ENCODE data around the gene GP9. TPM values are rescaled to one million over a fixed set of nuclear protein-coding genes. Genes with fewer than 3 reads are reported as not detected.

The GP9 gene
- polyA plus RNA-seq, 1 of the 3 experiments (the other 2 are of a cell fraction): not detected

GRCh38 chr3:129087138-129087702 lies 26.6 kb downstream of the GP9 start:
- Histone ChIP-seq H3F3A (replicated peaks; ENCODE audit: insufficient read depth) (no peaks in the 10 kb centered on the region), H3K27ac (ENCODE audit: low read depth in 2 of 2, low read length in 1 of 2) (no peak overlapping the region), H3K9me3 (no peaks in the 10 kb centered on the region), H3K4me3 (ENCODE audit: low read depth in 2 of 2, low read length in 1 of 2) (no peak overlapping the region), H3K36me3 (replicated peaks in 1 of 2; ENCODE audit: control insufficient read depth in 1 of 2, insufficient read depth in 2 of 2, low read length in 1 of 2) (peaks cover 0 to 2% of the 10 kb centered on the region in 2 experiments), H2AFZ (ENCODE audit: low read depth) (no peak overlapping the region), H3K27me3 (ENCODE audit: insufficient read depth) (no peaks in the 10 kb centered on the region), H3K4me2 (no peak overlapping the region), H4K20me1 (ENCODE audit: insufficient read depth) (no peaks in the 10 kb centered on the region), H3K4me1 (ENCODE audit: control insufficient read depth in 1 of 2, insufficient read depth in 2 of 2, low read depth in 1 of 2, low read length in 1 of 2) (no peaks in the 10 kb centered on the region), H3K9ac (no peak overlapping the region), H3K9me2 (no peaks in the 10 kb centered on the region), H3K79me2 (ENCODE audit: insufficient read depth) (no peaks in the 10 kb centered on the region)
- TF ChIP-seq NRF1 (IDR thresholded peaks at IDR 0.05; ENCODE audit: low read depth, low read length) (no peak), EZH2phosphoT487 (IDR thresholded peaks at IDR 0.05; ENCODE audit: borderline replicate concordance, low read depth) (no peak), TCF12 (IDR thresholded peaks at IDR 0.05) (no peak), ELF1 (IDR thresholded peaks at IDR 0.05) (no peak), FOSL2 (IDR thresholded peaks at IDR 0.05; ENCODE audit: borderline replicate concordance, low read depth) (no peak), NFIC (IDR thresholded peaks at IDR 0.05; ENCODE audit: borderline replicate concordance) (no peak), GABPA (IDR thresholded peaks at IDR 0.05; ENCODE audit: low read depth) (no peak), REST (IDR thresholded peaks at IDR 0.05; ENCODE audit: low read depth, low read length) (no peak), USF1 (IDR thresholded peaks at IDR 0.05; ENCODE audit: borderline replicate concordance, low read depth) (no peak), MAX (IDR thresholded peaks at IDR 0.05; ENCODE audit: low read depth) (no peak), JUND (IDR thresholded peaks at IDR 0.05) (no peak), RXRA (IDR thresholded peaks at IDR 0.05; ENCODE audit: borderline replicate concordance, low read depth) (no peak), FOXM1 (IDR thresholded peaks at IDR 0.05; ENCODE audit: low read depth) (no peak), PBX3 (IDR thresholded peaks at IDR 0.05) (no peak)
- ChIA-PET CTCF (interaction anchor here (0.7 to 1.2 kb wide), 2 partner anchors 15 to 33 kb away, joined by 4 to 5 read pairs; no protein-coding TSS in a partner anchor), POLR2A (no interaction called here)
- DNase-seq: no peak
- 68% methylated on average over 4 of the region's 8 CpGs for WGBS (ENCODE audit: low lambda C conversion rate)
